ENCODE results near the gene TMPRSS2.

DNA sequence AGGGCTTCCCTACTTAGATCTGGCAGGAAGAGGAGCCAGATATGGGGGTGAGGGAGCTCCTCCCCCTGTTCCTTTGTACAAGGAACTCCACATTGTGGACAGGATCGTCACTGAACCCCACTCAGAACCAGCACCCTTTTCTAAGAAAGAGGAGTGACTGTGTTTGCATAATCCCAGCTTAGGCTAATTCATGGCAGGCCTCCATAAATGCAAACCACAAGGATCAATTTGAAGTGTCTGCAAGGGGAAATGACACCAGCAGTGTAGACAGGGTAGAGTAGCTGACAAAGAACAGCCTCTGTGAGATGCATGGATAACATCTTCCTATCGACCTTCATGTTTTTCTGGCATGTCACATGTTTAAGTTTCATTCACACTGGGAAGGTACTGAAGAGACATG lies 70.2 kb downstream of the TMPRSS2 start:
- TF ChIP-seq GATA3 (IDR thresholded peaks at IDR 0.05; ENCODE audit: low read depth, low read length) (no peak), GATA2 (IDR thresholded peaks at IDR 0.05; ENCODE audit: low read depth, low read length) (no peak)

Measured in SH-SY5Y (cell line).